Tongue (tissue), 2 donors: ENCODE measurements around the gene RAB31. TPM values are rescaled to one million over a fixed set of nuclear protein-coding genes. Genes with fewer than 3 reads are reported as not detected.
A peak's percentile ranks its signal among the peaks of the same experiment; 100 is the strongest.

Experiments
- DNase-seq: peaks from one replicate; pipeline ENCODE4 v3.0.0-alpha.2; 2015
- total RNA-seq: library from RNA; depleted of rRNA; stranded (reverse); fragments of >200 nt; gene quantifications from one replicate; pipeline ENCODE4 v1.2.3, GENCODE V29; 2014

The RAB31 gene
- total RNA-seq, 1 donor from 2014 or later: 31.0 TPM

GRCh38 chr18:9866627-9867026 lies 158.5 kb downstream of the RAB31 start:
- no peak for DNase-seq

- no peak for DNase-seq
Observed at GRCh38 chr18:9867071-9867594, 159.0 kb downstream of the RAB31 start.

GRCh38 chr18:9868857-9869714 lies 161.0 kb downstream of the RAB31 start:
- DNase-seq: no peak

DNA sequence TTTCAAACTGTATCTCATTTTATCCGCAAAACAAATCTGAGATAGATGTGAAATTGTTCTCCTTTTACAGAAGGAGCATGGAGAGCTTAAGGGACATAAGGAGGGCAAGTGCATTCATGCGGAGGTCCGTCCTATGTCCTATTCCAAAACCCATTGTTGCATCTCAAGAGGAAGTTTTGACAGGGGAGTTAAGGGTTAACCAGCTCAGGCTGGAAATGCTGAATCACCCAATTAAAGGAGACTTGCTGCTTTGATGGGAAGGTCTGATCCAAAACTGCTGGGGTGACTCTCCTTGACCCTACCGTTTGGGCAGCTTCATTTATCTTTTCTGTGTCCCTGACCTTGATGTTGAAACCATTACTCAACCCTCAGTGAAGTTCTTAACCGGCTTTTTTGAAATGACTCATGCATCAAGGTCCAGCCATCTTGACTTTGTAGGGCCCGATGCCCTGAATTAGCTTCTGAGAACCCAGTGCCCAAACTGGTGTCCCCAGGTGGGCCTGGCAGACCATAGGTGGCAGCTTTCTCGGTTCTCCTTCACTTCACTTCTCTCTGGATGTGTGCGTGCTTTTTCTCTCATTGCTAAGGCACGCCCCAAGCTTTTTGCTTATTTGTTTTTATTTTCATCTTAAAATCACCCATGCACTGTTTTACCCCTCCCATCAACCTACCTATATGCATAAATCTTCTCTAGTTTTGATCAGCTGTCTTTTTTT lies 161.8 kb downstream of the RAB31 start:
- DNase-seq: no peak

DNA sequence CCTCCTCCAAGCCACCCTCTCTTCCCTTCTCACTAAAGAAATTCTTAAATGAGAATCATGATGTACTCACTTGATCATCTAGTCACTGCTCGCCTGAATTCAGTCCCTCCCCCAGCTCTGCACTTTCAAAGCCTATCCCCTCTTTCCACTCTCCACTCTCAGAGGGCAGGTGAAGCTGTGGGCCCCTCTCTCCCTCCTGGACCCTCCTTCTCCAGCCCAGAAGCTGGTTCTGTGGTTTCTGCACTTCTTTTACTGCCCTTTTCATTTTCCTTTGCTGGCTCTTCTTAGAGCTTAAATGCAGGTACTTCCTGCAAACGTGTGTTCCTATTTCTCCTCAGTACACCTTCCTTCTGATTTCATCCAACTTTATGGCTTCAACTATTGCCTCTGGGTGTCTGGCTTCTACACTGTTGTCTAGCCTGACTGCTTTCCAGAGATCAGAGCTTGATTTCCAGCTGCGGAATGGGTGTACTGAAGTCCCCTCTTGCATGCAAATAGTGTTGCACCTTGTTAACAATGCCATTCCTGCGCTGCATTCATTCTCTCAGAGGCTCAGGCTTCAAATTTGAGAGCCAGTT lies 162.4 kb downstream of the RAB31 start:
- DNase-seq: no peak

GRCh38 chr18:9871244-9871746 lies 163.2 kb downstream of the RAB31 start:
- DNase-seq: no peak

DNA sequence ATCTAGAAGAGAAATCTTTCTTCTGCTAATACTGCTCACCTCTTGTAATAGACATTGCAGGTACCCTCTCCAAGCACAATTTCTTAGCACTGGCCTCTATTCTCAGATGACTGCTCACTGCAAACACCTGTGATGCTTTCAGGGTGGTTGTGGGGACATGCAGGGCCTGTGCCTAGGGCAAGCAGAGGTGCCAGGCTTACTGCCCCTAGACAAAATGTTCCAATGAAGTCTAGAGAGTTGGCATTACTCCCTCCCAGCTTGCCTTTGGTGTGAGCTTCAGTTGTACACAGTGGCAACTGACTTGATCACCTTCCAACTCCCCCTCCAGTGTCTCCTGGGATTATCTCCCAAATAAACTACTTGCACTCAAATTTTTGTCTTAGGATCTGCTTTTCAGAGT lies 164.7 kb downstream of the RAB31 start:
- DNase-seq: no peak

GRCh38 chr18:9874728-9875127 lies 166.6 kb downstream of the RAB31 start:
- DNase-seq: no peak

- no peak for DNase-seq
Observed at GRCh38 chr18:9876212-9876866, 168.2 kb downstream of the RAB31 start.

- DNase-seq: peak; percentile 20
Observed at GRCh38 chr18:9876867-9877654, 169.0 kb downstream of the RAB31 start.

GRCh38 chr18:9877655-9878014 lies 169.5 kb downstream of the RAB31 start:
- no peak for DNase-seq

DNA sequence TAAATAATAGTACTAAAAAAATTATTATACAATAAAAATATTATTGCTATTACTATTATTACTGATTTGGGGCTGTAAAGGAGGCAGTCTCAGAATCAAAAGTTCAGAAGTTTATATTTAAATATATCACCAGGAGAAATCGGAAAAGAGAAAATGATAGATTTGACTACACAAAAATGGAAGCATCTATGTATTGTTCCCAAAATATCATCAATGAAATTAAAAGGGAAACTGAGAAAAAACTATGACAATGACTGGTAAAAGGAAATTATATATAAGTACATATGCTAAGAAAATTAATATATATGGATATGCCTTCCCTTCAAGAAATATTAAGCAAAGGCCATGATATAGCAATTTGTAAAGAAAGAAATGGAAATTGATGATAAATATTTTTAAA lies 170.0 kb downstream of the RAB31 start:
- no peak for DNase-seq

- no peak for DNase-seq
Observed at GRCh38 chr18:9878783-9879242, 170.7 kb downstream of the RAB31 start.

- no peak for DNase-seq
Observed at GRCh38 chr18:9884090-9884489, 176.0 kb downstream of the RAB31 start.

GRCh38 chr18:9884532-9885140 lies 176.5 kb downstream of the RAB31 start:
- no peak for DNase-seq

DNA sequence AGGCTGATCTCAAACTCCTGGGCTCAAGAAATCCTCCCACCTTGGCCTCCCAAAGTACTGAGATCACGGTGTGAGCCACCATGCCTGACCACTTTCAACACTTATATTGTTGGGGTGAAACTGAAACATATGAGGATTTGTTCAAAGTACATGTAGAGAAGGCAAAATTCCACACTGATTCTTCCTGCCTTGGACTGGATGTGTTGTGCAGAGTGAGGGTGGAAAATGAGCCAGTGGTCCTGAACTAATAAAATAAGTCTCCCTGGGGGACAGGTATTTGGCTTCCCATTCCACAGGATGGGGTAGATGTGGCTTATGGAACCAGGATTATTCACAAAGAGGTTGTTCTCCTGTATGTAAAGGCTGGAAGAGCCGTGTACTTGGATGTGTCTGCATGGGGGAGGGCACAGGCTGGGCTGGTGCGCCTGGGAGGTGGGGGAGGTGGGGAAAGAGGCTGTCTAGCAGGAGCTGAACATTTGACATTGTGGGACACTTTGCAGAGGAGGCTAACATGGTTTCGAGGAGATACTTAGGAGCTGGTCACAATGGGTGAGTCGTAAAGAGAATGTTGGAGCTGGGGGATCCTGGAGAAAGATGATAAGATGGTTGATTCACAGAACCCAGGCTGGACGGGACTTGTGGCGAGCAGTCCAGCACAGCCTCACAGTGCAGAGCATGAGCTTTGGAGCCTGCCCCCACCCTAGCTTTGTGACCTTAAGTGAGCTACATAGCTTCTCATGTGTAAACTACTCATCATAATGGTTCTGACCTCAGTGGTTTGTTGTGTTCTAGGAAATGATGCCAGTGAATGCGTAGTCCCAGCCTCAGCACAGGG lies 177.3 kb downstream of the RAB31 start, which contains the start of gene TXNDC2:
TXNDC2 (plus strand) TSS at position 804 of the 835 bp plus-strand sequence. CDS start 708 bp downstream, outside the sequence.
- no peak for DNase-seq

GRCh38 chr18:9886005-9886348 lies 177.9 kb downstream of the RAB31 start:
- DNase-seq: no peak

GRCh38 chr18:9887992-9888391 lies 179.9 kb downstream of the RAB31 start:
- no peak for DNase-seq

GRCh38 chr18:9890196-9890595 lies 182.1 kb downstream of the RAB31 start:
- no peak for DNase-seq

GRCh38 chr18:9890957-9891356 lies 182.9 kb downstream of the RAB31 start:
- DNase-seq: no peak
